ENCODE measurements around the gene PLA2G12A. TPM values are rescaled to one million over a fixed set of nuclear protein-coding genes. Genes with fewer than 3 reads are reported as not detected.
A peak's percentile ranks its signal among the peaks of the same experiment; 100 is the strongest.

The PLA2G12A gene
- total RNA-seq, 1 donor from 2014 or later: 28.2 TPM

GRCh38 chr4:109735566-109736365 is 5.9 kb upstream of the PLA2G12A start:
- no peak overlapping the region for H3K4me3 ChIP-seq (ENCODE audit: low read depth, low read length)
- H3K27me3 ChIP-seq (ENCODE audit: control insufficient read depth, insufficient read depth, low read length): no peaks in the 10 kb centered on the region
- TF ChIP-seq CTCF (IDR thresholded peaks at IDR 0.05; ENCODE audit: insufficient read depth, low read length, poor library complexity, severe bottlenecking): no peak
- DNase-seq (ENCODE audit: low read depth): no peak
- H3K36me3 ChIP-seq (ENCODE audit: control insufficient read depth, insufficient read depth, low read length): no peaks in the 10 kb centered on the region

DNA sequence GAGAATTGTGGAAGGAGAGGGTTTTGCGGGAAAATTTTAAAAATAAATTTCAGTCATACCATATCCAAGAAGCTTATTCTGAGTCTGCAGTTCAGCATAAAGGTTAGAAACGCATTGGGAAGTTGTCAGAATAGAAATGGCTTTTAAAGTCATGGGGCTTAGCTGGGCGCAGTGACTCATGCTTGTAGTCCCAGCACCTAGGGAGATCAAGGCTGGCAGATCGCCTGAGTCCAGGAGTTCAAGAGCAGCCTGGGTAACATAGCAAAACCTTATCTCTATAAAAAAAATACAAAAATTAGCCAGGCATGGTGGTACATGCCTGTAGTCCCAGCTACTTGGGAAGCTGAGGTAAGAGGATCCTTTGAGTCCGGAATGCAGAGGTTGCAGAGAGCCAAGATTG is 3.9 kb upstream of the PLA2G12A start:
- H3K4me3 ChIP-seq (ENCODE audit: low read depth, low read length): no peak overlapping the region
- H3K36me3 ChIP-seq (ENCODE audit: control insufficient read depth, insufficient read depth, low read length): no peaks in the 10 kb centered on the region
- H3K27me3 ChIP-seq (ENCODE audit: control insufficient read depth, insufficient read depth, low read length): no peaks in the 10 kb centered on the region
- no peak for DNase-seq (ENCODE audit: low read depth)
- no peak for TF ChIP-seq CTCF (IDR thresholded peaks at IDR 0.05; ENCODE audit: insufficient read depth, low read length, poor library complexity, severe bottlenecking)

- DNase-seq (ENCODE audit: low read depth): no peak
Measured at GRCh38 chr4:109730619-109731545, 1.0 kb upstream of the PLA2G12A start.

GRCh38 chr4:109729117-109729717 is 653 bp downstream of the PLA2G12A start:
- H3K4me3 ChIP-seq (ENCODE audit: low read depth, low read length): peak overlapping the region; percentile 60
- TF ChIP-seq CTCF (IDR thresholded peaks at IDR 0.05; ENCODE audit: insufficient read depth, low read length, poor library complexity, severe bottlenecking): no peak
- no peaks in the 10 kb centered on the region for H3K27me3 ChIP-seq (ENCODE audit: control insufficient read depth, insufficient read depth, low read length)
- no peak for DNase-seq (ENCODE audit: low read depth)
- no peaks in the 10 kb centered on the region for H3K36me3 ChIP-seq (ENCODE audit: control insufficient read depth, insufficient read depth, low read length)

More at GRCh38 chr4:109730619-109731545, 1.0 kb upstream of the PLA2G12A start:
- peak overlapping the region; percentile 60 for H3K4me3 ChIP-seq (ENCODE audit: low read depth, low read length)
- TF ChIP-seq CTCF (IDR thresholded peaks at IDR 0.05; ENCODE audit: insufficient read depth, low read length, poor library complexity, severe bottlenecking): no peak
- no peaks in the 10 kb centered on the region for H3K36me3 ChIP-seq (ENCODE audit: control insufficient read depth, insufficient read depth, low read length)
- H3K27me3 ChIP-seq (ENCODE audit: control insufficient read depth, insufficient read depth, low read length): no peaks in the 10 kb centered on the region

- TF ChIP-seq CTCF (IDR thresholded peaks at IDR 0.05; ENCODE audit: insufficient read depth, low read length, poor library complexity, severe bottlenecking): no peak
- Histone ChIP-seq H3K36me3 (ENCODE audit: control insufficient read depth, insufficient read depth, low read length) (no peaks in the 10 kb centered on the region), H3K4me3 (ENCODE audit: low read depth, low read length) (peak overlapping the region; percentile 60), H3K27me3 (ENCODE audit: control insufficient read depth, insufficient read depth, low read length) (no peaks in the 10 kb centered on the region)
- no peak for DNase-seq (ENCODE audit: low read depth)
Measured at GRCh38 chr4:109728385-109728784, 1.5 kb downstream of the PLA2G12A start.
